Ecto neural progenitor cell (in vitro differentiated cells): ENCODE measurements around the gene NTN1.

Experiments used
- DNase-seq: peaks from one replicate; pipeline ENCODE4 v3.0.0-alpha.2; 2018; ENCODE audit warnings: low spot score

The NTN1 gene

DNA sequence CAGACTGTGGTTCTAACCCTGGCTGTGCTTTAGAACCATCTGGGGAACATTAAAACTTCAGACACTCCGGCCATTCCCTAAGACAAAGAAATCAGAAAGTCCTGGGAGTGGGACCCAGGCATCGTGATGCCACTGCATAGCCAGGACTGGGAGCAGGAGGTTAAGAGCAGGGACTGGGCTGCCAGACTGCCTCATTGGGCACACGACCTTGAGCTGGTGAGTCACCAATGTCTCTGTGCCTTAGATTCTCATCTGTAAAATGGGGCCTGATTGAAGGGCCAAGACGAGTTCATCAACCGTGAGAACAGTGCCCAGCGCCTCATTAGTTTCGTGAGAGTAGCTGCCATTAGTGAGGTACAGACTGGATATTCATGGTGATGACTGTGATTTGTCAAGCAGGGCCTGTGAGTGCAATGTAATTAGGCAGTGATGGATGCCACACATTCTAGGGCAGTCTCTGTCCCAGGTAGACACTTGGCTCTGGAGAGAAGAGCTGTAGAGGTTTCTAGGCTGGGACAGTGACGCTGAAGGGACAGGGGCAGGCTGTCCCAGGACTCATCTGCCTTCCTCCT lies 196.8 kb downstream of the NTN1 start:
- no peak for DNase-seq

DNA sequence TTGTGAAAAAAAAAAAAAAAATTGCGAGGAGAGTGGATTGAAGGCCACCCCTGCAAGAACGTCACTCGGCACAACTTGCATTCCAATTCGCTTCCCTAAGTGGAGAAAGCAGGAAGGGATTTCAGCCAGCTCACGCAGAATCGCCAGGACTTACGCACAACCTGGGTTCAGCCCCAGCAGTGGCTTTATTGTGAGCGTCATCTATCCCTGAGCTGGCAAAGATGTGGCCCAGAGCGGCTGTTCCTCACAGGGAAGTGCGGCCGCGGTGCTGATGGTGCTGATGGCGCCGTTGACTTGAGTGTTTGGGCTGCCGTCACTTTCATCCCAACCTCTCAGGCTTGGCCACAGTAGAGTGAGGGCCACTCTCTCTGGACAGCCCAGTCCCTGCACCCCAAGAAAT lies 197.6 kb downstream of the NTN1 start:
- DNase-seq = no peak

DNA sequence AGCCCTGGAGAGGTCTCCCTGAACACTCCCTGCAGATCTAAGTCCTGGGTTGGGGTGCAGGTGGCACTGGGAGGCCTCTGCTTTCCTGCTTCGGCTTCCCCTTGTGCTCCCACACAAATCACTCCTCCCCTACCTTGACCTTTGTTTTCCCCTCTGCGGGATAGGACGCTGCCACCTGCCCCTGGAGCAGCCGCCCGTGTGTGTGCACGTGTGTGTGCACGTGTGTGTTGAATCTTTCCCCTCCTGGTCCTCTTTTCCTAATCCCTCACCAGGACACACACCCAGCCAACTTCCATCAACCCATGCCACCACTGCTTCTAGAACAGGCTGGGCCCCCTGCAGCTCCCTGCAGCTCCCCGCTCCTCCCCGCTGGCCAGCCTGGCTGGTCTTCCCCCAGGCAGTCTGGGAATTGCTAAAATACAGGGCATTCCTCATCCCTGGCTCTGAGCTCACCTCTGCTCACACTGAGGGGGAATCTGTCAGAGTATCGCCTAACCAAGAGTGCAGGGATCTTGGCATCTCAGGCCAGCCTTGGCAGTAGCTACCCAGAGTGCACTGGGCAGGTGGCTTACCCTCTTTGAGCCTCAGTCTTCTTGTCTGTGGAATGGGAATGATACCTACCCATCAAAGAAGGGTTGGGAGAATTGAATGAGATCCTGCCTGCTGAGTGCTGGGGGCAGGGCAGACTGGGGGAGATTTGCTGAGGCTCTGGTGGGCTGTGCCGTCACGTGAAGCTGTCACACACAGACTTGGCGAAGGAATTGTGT lies 198.5 kb downstream of the NTN1 start:
- no peak for DNase-seq

DNA sequence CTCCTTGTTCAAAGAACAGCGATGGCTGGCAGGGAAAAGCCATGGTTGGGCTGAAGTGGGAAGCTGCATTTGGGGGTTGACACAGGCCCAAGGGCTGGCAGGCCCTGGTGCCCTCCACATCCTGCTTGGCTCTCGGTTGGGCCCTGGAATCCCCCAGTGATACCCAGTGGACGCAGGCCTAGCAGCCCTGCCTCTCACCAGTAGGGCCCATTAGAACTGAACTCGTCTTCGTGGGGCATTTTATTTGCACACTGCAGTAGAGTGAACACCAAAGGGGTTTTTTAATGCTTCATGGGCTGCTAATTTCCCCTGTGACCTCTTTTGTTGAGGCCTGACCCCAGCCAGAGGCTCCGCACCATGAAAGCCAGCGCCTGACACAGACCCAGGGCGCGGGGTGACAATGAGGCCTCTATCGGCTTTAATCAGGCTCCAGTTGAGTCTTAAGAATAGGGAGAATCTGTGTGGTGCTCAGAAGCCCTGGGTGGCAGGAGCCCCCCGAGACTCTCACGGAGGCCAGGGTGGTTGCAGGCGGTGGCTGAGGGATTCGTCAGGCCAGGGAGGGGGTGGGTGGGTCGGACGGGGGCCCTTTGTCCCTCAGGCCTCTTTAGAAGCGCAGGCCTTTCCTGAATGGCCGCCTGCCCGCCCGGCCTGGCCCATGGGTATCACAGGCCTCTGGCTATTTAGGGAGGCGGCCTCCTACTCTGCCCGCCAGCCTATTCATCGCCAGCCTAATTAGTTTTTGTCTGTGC lies 199.3 kb downstream of the NTN1 start:
- peak; percentile 92 for DNase-seq

DNA sequence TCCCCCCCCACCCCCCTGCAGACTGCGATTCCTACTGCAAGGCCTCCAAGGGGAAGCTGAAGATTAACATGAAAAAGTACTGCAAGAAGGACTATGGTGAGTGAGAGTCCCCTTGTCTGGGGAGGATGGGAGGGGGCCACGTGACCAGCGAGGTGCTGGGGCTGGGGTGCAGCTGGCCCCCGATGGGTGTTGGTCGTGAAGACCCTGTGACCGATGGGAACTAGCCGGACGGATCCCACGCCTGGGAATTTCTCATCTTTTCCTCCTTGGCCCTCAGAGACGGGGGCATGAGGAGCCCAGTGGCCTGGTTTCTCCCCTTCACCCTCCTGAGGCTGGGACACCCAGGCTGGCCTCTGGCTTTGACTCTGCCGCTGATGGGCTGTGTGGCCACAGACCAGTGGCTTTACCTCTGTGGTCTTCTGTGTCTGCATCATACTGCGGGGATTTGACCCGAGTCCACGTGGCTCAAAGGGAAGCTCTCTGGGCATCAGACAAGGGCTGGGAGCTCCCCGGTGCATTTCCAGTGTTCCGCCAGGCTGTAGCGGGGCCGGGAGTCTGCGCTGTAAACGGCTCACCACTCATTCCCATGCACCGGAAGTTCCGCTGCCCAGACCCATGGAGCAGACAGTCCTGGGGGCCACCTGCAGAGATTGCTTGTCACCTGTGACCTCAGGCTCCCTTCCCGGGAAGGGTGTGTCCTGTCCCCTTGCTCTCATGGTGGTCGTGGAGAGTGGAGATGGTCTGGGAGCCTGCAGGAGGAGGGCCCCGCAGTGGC lies 200.0 kb downstream of the NTN1 start:
- peak; percentile 65 for DNase-seq

DNA sequence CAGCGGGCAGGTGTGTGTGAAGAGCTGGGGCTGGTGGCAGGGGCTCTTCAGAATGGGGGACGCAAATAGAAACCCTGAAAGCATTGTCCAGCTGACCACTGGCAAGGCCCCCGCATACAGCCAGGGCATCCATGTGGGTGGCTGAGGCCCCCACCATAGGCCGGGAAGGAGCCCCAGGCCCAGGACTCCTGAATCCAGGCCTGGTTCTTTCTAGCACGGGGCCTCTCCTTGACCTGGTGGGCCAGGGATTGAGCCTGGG lies 200.5 kb downstream of the NTN1 start:
- DNase-seq = no peak

DNA sequence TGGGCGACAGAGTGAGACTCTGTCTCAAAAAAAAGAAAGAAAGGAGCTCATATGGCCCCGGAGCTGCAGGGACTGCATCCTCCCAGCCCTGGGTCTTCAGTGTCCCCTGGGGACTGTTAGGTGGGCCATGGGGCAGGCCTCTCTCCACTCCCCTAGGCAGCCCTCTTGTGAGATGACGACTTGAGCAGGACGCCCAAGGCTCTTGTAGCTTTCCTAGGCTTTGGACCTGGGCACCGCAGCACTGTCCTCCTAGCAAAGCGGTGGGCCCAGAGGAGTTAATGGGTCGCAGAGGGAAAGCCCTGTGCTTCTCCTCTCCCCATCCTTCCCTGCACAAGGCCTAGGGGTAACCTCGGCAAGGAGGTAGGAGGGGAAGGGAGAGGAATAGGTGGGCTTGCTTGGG lies 202.2 kb downstream of the NTN1 start:
- DNase-seq = no peak

DNA sequence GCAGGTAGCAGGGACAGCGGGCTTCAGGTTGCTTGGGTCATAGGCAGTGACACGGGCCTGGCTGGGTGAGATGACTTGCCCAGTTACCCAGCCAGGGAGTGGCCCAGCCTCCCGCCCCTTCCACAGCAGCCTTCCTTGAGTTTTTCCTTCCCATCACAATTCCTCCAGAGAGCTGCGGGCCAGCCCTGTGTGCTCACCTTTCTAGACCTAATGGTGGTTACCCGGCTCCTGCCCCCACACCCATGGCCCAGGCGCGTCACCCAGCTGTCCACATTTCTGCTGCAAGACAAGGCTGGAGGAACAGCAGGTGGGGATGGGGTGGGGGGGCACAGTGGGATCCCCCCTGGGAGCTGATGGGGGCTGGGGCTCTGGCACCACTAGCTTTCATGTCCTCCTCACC lies 203.2 kb downstream of the NTN1 start:
- DNase-seq = no peak

DNA sequence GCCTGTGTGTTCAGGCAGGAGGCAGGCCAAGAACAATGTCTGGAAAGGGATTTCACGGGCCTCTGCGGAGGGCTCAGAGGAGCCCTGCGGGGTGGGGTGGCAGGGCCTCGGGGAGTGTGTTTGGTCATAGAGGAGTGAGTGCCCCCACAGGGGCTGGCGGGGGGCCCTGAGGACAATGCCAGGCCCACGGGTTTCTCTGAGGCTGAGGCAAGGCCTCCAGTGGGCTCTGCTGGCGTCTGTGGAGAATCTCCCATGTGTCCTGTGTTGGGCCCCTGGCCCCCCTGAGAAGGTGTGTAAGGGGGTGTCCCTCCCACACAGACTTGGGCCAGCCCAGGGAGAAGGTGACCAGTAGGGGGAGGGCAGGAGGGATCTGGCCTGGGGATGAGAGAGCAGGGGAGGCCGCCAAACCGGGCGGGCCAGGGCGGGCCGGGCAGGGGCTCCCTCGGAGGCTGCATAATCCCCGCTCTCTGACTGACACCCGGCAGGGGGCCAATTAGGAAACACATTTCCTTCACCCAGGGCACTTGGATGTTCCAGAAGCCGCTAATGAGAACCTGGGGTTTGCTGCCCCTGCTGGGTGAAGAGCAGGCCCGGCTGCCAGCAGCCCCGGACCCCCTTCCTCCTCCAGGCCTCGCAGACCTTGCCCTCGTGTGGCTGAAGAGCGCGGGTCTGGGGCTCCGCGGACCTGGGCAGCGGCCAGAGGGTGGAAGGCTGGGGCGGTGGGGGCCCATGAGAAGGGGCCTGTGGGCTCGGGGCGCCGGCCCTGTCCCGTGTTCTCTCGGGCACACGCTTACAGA lies 204.2 kb downstream of the NTN1 start:
- DNase-seq = peak; percentile 80

DNA sequence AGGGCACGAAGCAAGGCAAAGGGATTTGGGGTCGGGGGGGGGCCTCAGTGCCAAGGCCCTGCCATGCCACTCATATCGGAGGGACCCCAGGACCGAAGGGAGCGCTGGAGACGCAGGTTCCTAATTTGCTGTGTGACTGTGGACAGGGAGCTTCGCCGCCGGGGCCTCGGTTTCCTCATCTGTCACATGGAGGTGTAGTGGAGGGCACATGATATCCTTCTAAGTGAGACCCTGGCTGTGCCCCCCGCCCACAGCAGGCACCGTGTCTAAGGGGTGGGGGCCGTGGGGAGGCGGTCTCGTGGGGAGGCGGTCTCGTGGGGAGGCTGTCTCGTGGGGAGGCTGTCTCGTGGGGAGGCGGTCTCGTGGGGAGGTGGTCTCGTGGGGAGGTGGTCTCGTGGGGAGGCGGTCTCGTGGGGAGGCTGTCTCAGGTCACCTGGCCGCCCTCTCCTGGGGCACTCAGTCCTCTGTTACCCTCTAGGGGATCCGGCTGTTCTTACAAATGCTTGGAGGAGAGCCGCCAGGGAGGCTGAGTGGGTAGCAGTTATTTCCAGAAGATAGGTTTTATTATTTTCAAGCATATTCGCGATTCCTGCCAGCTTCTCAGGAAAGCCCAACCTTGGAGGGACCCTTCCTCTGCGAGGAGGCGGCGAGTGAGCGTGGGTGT lies 205.0 kb downstream of the NTN1 start:
- DNase-seq = no peak

DNA sequence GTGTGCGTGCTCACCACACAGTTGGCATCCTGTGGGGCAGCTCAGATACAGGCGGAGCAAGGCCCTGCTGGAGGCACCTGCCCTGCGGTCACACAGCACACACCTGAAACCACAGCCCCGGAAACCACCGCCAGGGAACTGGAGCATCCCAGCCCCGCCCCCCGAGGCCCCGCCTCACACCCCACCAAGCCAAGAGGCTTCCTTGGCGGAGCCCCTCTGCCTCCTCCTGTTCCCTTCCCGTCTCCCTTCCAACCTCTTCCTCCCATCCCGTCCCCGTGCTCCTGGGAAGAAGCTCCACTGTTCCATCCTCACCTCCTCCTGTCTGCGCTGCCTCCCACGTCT lies 205.5 kb downstream of the NTN1 start:
- no peak for DNase-seq

DNA sequence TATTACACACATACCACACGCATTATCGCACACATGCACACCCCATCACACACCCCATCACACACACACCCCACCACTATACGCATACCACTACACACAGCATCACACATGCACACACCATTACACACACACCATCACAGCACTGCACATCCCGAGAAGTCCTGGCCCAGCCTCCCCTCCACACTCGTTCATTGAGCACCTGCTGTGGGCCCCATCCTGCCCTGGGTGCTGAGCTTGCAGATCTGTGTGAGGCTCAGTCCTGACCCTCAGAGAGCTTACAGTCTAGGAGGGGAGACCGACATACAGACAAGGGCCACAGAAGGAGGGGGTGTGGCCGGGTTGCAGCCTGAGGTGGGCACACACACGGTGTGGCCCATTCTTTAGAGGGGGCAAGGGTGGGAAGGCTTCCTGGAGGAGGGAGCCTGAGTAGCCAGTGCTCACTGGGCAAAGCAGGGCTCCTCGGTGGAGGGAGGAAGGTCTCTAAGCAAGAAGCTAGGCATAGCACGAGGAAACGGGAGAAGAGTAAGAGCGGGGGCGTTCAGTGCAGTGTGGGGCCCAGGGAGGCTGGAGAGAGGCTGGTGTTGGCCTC lies 206.6 kb downstream of the NTN1 start:
- no peak for DNase-seq

DNA sequence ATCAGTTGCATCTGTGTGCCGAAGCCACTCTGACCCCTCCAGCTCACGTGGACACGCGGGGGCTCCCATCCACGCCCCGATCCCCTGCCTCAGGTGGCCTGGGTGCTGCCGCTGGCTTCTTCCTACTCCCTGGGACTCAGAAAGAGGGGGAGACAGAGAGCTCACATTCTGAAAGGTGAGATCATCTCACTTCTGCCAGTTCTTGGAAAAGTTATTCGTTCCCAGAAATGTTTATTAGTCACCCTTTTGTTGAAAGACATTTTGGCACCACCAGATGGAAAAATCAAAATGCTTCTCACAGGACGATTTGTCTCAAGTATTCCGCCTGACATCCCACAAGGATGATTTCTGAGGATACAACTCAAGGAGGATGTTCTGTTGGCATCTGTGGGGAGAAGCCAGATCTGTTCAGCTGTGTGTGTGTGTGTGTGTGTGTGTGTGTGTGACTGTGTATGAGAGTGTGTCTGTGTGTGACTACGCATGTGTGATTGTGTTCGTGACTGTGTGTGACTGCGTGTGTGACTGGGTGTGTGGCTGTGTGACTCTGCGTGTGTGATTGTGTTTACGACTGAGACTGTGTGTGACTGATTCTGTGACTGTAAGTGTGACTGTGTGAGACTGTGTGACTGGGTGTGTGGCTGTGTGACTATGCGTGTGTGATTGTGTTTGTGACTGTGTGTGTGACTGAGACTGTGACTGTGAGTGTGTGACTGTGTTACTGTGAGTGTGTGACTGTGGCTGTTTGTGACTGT lies 207.3 kb downstream of the NTN1 start:
- DNase-seq = no peak

DNA sequence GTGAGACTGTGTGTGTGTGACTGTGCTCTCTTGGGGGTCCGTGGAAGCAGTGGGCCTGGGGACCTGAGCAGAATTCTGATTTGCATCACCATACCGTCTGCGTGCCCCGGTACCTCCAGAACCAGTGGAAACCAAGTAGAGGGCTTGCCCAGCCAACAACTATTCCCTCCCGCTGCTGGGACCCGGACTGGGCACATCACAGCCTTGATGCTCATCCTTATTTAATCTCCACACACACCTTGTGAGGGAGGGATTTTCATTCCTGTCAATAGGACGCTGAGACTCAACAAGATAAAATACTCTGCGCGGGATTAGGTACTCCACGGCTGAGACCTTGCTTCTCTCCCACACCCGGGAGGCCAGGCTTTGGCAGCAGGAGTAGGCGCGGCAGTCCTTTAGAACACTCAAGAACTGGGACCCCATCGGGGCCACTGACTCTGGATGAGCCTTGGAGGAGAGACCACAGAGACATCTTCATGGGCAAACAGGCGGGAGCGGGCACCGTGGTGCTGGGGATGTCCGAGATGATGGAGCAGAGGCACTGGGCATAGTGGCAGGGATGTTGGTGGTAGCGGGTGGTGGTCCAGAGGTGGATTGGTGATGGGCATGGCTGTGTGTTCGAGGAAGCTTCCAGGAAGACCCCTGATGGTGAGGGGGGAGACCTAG lies 208.0 kb downstream of the NTN1 start:
- DNase-seq = no peak

DNA sequence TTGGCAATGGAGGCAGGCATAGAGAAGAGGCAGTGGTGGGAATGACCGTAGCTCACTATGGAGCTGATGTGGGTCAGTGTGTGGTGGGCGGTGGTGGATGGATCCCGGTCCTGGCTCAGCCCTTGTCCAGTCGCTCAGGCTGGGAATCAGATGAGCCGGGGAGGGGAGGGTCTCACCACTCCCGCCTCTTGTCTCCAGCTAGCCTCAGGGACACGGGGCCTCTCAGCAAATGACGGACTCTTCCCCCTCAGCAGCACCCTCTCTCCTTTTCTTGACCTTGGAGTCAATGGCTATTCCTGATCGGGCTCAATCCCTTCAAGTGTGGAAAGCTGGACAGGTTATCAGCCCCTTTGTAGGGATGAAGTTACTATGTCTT lies 208.5 kb downstream of the NTN1 start:
- no peak for DNase-seq

DNA sequence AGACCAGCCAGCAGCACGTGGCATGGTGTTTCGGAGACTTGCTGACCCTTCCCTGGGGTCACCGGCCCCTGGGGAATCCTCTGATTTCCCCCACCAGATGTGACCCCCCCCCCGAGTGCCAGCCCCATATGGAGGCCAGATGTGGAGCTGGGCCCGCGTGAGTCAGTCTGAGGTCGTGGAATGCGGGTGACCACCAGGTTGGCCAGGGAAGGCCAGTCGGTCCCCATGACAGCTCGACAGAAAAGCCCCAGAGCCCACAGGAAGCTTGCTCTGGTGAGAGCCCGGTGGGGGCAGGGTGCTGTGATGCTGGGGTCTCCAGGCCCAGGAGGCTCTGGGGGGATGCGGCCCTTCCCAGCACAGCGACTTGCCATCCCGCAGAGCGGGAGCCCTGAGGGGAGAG lies 209.0 kb downstream of the NTN1 start:
- DNase-seq = no peak

DNA sequence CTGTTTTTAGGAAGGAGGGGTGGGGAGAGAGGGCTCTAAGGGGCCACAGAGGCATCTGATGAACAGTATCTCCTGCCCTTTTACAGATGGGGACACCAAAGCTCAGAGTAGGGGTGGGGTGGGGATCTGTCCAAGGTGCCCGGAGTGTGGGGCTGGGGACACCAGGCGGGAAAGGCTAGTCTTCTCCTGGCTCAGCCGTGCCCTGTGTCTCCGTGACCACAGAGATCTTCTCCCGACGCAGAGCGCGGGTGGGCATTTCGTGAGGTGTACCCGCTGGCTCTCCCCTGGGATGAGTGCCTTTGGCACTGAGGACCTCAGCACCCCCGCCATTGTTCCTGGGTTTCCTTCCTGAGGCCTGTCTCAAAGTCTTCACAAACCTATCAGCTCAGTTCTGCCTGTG lies 209.6 kb downstream of the NTN1 start:
- DNase-seq = no peak

DNA sequence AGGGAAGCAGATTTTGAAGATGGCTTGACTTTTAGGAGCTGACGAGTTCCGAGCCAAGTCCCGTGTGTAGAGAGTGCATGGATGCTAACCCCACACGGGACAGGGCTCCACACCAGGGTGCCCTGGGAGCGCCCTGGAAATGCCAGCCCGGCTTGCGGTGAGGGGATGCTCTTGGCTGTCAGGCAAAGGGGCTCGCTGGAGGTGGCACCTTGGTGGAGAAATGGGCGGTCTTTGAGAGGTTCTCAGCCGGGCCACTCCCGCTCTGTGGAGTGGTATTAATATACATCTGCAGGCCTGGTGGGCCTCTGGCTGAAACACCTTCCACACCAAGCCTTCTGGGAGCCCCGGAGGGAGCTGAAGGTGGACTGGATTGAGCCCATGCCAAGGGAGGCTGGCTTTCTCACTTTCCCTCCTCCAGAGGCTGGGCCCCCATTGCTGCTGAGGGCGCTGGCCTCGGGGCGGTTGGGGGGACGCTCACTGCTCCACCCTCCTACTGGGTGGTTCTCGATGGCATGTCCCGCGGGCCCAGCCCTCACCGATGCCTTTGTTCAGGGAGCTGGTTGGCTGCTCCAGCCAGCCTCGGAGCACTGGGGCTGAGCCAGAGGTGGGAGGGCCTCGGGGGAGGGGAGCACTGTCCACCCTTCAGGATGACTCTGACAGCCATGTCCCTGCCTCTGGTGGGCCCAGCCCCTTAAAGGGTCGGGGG lies 210.3 kb downstream of the NTN1 start:
- DNase-seq = no peak

DNA sequence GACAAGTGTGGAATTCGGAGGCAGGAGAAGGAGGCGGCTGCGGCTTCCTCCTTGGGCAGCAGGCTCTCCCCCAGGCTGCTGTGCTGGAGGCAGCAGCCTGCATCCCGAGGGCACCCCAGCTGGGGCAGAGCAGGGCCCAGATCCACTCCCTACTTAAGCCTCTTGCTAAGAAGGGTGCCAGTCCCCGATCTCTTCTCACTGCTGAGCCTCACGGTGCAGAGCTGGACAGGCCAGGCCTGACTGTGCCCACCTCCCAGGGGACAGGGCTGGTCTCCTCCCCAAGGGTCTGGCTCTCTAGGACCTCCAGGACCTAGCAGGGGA lies 210.8 kb downstream of the NTN1 start:
- no peak for DNase-seq
